ENCODE data around the gene INSR.
"Not testable (repeated sequence)": the region's sequence is repeated elsewhere in the genome, so short reads cannot be mapped to it uniquely, and the experiment has no call there.

The INSR gene

DNA sequence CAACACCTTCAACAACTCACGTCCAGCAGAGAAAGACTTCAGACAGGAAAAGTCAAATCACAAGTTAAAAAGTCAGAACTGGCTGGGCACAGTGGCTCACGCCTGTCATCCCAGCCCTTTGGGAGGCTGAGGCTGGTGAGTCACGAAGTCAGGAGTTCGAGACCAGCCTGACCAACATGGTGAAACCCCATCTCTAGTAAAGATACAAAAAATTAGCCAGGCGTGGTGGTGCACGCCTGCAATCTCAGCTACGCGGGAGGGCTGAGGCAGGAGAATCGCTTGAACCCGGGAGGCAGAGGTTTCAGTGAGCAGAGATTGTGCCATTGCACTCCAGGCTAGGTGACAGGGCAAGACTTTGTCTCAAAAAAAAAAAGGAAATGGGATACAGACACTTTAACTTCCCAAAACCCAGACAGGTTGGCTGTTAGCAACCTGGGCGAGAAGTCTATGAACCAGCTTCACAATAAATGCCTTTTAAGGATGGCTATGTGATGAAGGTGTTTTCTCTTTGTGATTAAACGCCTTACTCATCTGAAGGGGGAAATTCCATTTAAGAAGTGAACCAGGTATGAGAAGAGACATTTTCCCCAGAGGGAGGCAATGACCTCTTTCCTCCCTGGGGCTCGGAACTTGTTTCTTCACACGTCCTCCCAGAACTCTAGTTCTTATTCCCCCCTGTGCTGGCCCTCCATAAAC is 80.4 kb downstream of the INSR start:
- TF ChIP-seq POLR2A (IDR thresholded peaks at IDR 0.05; ENCODE audit: low read length) = no peak
- no peak for TF ChIP-seq GATA1 (IDR thresholded peaks at IDR 0.05; ENCODE audit: low read depth, low read length)
- no peak for DNase-seq

DNA sequence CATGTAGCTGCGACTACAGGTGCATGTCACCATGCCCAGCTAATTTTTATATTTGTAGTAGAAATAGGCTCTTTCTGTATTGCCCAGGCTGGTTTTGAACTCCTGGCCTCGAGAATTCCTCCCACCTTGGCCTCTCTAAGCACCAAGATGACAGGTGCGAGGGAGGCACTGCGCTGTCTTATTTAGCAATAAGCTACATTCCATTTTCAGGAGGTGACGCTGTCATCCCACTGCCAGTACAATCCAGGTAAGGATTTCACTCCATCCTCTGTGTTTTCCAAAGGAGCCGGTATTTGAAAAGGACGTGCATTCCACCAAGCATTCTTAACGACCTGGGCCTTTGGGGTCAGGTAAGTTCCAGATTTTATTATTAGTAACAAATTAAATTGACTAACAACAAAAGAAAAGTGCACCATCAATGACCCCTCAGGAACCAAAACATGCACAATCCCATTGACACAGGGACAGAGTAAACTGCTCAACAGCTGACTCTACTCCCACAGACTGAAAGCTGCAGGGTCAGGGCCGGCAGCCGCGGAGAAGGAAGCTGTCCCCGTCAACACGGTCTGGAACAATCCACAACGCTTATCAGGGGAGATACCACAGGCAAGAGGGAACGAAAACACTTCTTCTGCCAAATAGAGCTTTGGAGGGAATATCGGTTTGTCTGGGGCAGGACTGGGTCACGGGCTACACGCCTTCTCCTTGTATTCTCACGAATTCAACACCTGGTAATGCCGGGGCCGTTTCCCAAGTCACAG is 82.8 kb downstream of the INSR start:
- DNase-seq = no peak
- TF ChIP-seq GATA1 (IDR thresholded peaks at IDR 0.05; ENCODE audit: low read depth, low read length) (no peak), POLR2A (IDR thresholded peaks at IDR 0.05; ENCODE audit: low read length) (no peak)

DNA sequence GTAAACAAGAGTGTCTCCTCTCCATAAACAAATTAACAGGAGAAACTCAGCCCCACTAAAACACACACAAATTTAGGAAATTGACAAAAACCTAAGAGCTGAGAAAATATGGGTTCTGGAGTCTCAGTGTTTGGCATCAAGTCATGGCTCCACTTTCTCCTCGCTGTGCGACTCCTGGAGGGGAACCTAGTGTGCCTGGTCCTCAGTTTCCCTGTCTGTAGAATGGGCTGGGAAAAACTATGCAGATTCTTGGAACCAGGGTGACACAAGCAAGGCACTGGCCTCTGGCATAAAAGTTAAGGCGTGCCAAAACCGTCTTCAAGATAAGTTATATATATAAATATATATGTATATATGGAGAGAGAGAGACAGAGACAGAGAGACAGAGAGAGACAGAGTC is 83.9 kb downstream of the INSR start:
- DNase-seq = no peak
- TF ChIP-seq POLR2A (IDR thresholded peaks at IDR 0.05; ENCODE audit: low read length) = no peak
- no peak for TF ChIP-seq GATA1 (IDR thresholded peaks at IDR 0.05; ENCODE audit: low read depth, low read length)

DNA sequence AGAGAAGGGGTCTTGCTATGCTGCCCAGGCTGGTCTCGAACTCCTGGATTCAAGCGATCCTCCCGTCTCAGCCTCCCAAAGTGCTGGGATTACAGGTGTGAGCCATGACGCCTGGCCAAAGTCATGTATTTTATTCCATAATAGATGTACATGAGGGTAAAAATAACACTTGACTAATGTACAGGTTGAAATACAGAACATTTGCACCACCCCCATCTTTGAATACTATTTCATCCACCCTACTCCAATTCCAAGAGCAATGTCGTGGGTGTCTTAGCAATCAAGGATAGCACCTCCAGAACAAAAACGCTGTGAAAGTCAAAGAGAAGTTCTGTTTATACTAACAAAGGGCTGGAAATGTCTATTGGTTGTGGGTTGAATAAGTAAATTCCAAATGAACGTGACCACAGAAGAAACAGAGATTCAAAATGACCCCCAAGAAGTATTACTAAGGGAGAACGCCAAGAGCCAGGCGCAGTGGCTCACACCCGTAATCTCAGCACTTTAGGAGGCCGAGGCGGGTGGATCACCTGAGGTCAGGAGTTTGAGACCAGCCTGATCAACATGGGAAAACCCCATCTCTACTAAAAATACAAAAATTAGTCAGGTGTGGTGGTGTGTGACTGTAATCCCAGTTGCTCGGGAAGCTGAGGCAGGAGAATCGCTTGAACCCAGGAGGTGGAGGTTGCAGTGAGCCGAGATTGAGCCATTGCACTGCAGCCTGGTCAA is 84.5 kb downstream of the INSR start:
- not testable (repeated sequence) for DNase-seq

DNA sequence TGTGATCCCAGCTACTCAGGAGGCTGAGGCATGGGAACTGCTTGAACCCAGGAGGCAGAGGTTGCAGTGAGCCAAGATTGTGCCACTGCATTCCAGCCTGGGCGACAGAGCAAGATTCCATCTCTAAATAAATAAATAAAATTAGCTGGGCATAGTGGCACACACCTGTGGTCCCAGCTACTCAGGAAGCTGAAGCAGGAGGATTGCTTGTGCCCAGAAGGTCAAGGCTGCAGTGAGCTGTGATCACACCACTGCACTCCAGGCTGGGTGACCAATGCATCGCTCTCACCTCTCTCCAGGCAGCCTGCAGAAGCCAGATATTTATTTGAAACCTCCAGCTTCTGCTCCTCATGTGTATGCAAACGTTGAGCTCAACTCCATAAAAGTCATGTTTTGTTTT is 85.2 kb downstream of the INSR start:
- DNase-seq = not testable (repeated sequence)

DNA sequence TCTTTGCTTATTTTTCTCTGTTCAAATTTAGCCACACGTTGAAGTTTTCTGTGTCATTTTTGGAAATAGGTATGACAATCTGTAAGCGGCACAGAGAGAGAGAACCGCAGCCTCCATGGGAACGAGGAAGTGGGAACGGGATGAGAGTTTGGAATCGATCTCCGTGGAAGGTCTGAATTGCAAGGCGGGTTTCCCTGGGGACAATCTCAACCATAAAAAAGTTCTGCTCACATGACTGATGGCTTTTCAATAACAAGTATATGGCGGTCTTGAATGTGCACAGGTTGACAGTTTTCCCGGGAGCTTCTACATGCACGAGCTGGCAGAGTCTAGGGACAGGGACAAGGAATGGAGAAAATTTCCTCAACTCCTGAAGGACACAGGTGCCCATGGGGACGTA is 90.9 kb downstream of the INSR start:
- no peak for TF ChIP-seq POLR2A (IDR thresholded peaks at IDR 0.05; ENCODE audit: low read length)
- no peak for TF ChIP-seq GATA1 (IDR thresholded peaks at IDR 0.05; ENCODE audit: low read depth, low read length)
- DNase-seq = no peak

DNA sequence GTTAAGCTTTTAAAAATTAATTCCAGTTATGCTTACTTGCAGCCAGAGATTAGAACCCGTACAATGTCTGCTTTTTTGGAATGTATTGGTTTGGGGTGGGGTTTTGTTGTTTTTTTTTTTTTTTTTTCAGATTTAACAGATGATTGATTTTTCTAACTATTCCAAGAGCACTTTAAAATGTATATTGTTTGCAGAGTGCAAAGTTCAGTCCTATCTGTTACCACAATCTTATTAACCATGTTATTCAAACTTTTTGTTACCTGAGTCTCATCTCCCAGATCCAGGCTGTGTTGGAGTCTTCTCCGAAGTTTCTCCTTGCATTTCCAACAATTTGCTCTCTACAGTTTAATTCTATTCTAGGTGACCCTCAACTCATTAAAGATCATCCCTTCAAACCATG is 91.3 kb downstream of the INSR start:
- no peak for DNase-seq
- TF ChIP-seq POLR2A (IDR thresholded peaks at IDR 0.05; ENCODE audit: low read length) (no peak), GATA1 (IDR thresholded peaks at IDR 0.05; ENCODE audit: low read depth, low read length) (no peak)

DNA sequence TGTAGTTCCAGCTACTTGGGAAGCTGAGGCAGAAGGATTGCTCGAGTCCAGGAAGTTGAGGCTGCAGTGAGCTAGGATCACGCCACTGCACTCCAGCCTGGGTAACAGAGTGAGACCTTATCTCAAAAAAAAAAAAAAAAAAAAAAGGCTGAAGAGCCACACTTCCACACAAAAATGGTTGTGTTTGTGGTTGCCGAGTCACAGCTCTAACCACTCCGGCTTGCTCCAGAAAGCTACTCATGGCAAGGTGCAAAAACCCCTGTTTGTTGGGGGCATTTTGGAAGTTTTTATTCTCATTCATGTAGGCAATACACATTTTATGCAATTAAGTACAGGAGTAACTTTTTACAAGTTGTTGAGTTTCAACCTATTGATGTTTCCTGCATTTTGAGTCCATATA is 93.5 kb downstream of the INSR start:
- DNase-seq = no peak

DNA sequence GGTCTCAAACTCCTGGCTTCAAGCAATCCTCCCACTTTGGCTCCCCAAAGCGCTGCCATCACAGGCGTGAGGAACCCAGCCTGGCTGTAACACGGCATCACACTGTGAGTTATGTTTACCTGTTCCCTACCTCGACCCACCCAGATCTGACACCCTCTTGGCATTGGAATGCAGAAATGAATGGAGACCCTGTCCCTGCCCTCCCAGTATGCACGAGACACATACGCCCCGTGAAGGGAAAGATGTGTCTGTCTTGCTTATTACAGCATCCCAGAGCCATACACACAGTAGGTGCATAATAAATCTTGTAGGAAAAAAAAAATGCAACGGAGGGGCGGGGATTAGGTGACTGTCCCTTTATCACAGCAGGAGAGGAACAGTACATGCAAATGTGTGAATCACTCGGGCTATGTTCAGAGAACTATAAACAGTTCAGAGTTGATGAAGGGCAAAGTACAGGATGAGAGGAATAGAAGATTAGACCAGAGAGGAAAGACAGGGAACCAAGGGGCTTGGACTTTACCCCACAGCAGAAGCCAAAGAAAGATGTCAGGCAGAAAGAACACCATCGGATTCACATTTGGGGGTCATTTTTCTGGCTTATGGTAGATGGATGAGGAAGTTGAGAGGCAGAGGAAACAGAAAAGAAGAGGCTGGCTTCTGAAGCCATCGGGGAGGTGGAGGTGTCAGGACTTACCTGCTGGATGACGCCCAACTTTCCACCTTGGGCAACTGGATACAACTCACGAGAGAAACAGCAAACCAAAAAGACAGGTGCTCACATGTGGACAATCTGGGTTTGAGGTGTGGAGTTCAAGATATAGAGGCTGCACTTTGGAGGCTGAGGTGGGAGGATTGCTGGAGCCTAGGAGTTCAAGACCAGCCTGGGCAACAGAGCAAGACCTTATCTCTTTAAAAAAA is 94.3 kb downstream of the INSR start:
- DNase-seq = no peak
- TF ChIP-seq GATA1 (IDR thresholded peaks at IDR 0.05; ENCODE audit: low read depth, low read length) (no peak), POLR2A (IDR thresholded peaks at IDR 0.05; ENCODE audit: low read length) (no peak)

More for the DNA sequence above, 93.5 kb downstream of the INSR start:
- TF ChIP-seq GATA1 (IDR thresholded peaks at IDR 0.05; ENCODE audit: low read depth, low read length) = no peak

DNA sequence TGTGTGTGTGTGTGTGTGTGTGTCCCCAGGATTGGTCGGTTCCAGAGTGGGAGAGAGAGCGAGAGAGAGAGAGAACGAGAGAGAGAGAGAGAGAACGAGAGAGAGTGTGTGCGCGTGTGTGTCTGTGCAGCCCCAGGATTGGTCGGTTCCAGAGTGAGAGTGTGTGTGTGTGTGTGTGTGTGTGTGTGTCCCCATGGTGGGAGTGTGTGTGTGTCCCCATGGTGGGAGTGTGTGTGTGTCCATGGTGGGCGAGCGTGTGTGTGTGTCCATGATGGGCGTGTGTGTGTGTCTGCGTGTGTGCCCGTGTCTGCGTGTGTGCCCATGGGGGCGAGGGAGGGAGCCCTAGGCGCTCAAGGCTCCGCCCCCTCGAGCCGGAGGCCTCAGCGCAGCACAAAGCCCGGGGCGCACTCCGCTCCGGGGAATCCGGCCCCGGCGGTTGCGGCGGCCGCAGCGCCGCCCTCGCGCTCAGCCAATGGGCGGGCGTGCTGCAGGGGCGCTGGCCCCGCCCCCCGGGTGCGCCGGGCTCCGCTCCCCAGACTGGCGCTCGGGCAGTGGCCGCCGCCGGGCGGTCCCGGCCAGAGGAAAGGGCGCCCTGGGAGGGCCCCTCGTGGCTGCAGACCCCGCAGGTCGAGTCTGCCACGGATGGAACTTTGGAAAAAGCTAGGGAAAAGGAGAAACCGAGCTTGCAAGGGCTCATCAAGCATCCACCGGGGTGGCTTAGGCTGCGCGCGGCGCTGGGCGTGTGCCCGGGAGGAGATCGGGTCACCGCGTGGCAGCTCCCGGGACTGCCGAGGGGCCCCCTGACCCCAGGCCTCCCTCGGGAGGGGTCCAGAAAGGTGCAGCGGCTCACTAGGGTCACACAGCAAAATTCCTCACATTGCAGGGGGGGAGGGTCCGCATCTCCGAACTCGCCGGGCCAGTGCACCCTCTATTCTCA is 96.2 kb downstream of the INSR start:
- DNase-seq = peak; percentile 95 to 96
- TF ChIP-seq POLR2A (IDR thresholded peaks at IDR 0.05; ENCODE audit: low read length) = peak; percentile 75
- no peak for TF ChIP-seq GATA1 (IDR thresholded peaks at IDR 0.05; ENCODE audit: low read depth, low read length)

DNA sequence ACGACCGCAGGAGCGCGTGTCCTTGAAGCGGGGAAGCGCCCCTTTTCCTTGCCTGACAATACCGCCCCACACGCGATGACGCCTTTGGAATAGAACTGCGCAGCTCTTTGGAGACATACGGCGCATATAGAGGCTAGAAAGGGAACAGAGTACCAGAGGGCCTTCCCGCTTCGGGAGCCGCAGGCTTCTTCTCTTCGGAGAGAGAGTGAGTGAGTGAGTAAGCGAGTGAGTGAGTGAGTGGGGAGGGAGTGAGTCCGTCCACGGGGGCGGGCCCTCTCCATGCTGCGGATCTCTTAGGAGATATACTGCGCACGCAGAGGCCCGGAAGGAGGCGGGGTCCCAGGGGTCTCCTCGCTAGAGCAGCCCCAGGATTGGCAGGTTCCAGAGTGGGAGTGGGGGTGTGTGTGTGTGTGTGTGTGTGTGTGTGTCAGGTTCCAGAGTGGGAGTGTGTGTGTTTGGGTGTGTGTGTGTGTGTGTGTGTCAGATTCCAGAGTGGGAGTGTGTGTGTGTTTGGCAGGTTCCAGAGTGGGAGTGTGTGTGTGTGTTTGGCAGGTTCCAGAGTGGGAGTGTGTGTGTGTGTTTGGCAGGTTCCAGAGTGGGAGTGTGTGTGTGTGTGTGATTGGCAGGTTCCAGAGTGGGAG is 97.0 kb downstream of the INSR start:
- TF ChIP-seq GATA1 (IDR thresholded peaks at IDR 0.05; ENCODE audit: low read depth, low read length) = no peak
- TF ChIP-seq POLR2A (IDR thresholded peaks at IDR 0.05; ENCODE audit: low read length) = no peak
- peak; percentile 86 to 90 for DNase-seq

DNA sequence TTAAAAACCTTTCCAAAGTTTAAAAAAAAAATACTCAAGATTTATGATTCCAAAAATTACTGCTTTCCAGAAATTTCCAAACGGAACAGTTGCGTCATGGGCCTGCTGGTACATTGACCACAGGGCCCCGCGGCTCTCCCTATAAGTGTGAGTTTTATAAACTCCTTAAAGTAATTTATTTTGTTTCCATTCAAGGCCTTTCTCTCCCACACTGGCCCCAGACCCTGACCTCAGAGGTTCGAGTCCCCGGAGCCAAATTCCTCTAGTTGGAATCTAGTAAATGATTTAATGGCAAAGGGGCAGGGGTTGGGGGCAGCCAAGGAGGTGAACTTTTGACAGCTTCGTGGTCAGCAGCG is 97.5 kb downstream of the INSR start:
- TF ChIP-seq GATA1 (IDR thresholded peaks at IDR 0.05; ENCODE audit: low read depth, low read length) (no peak), POLR2A (IDR thresholded peaks at IDR 0.05; ENCODE audit: low read length) (no peak)
- DNase-seq = no peak
